SK-N-SH (cell line): ENCODE data around the gene ALDH16A1.

Source experiments
- FOXM1 ChIP-seq: IDR thresholded peaks from 2 replicates; pipeline ENCODE4 v1.4.0; 2012; ENCODE audit warnings: low read depth, mild to moderate bottlenecking
- POLR2AphosphoS5 ChIP-seq: IDR thresholded peaks from 2 replicates; pipeline ENCODE4 v1.6.1; 2012; ENCODE audit warnings: low read depth, low read length
- SMC3 ChIP-seq: IDR thresholded peaks from 2 replicates; pipeline ENCODE4 v1.6.1; 2012; ENCODE audit warnings: low read depth, low read length, improper control_type of control experiment
- ZBTB33 ChIP-seq: IDR thresholded peaks from 2 replicates; pipeline ENCODE4 v1.4.0; 2012; ENCODE audit warnings: low read depth, borderline replicate concordance
- TF ChIP-seq, protein P1 (sequence below): fragments of 200-600 bp; sonication (generic); IDR thresholded peaks from 2 replicates; pipeline ENCODE4 v1.6.1; 2017; ENCODE audit warnings: antibody characterized with exemption, mild to moderate bottlenecking, moderate library complexity
- TF ChIP-seq, protein P2 (sequence below): IDR thresholded peaks from 2 replicates; pipeline ENCODE4 v1.6.1; 2012; ENCODE audit warnings: mild to moderate bottlenecking, low read depth, low read length, moderate library complexity
- TF ChIP-seq, protein P3 (sequence below): IDR thresholded peaks from 2 replicates; pipeline ENCODE4 v1.4.0; 2012; ENCODE audit warnings: low read depth

GRCh38 chr19:49431330-49431749 is 21.7 kb upstream of the ALDH16A1 start:
- TF ChIP-seq, protein P1, sequence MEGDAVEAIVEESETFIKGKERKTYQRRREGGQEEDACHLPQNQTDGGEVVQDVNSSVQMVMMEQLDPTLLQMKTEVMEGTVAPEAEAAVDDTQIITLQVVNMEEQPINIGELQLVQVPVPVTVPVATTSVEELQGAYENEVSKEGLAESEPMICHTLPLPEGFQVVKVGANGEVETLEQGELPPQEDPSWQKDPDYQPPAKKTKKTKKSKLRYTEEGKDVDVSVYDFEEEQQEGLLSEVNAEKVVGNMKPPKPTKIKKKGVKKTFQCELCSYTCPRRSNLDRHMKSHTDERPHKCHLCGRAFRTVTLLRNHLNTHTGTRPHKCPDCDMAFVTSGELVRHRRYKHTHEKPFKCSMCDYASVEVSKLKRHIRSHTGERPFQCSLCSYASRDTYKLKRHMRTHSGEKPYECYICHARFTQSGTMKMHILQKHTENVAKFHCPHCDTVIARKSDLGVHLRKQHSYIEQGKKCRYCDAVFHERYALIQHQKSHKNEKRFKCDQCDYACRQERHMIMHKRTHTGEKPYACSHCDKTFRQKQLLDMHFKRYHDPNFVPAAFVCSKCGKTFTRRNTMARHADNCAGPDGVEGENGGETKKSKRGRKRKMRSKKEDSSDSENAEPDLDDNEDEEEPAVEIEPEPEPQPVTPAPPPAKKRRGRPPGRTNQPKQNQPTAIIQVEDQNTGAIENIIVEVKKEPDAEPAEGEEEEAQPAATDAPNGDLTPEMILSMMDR = no peak
- TF ChIP-seq ZBTB33 (no peak), FOXM1 (no peak), POLR2AphosphoS5 (no peak), SMC3 (no peak)
- TF ChIP-seq, protein P2, sequence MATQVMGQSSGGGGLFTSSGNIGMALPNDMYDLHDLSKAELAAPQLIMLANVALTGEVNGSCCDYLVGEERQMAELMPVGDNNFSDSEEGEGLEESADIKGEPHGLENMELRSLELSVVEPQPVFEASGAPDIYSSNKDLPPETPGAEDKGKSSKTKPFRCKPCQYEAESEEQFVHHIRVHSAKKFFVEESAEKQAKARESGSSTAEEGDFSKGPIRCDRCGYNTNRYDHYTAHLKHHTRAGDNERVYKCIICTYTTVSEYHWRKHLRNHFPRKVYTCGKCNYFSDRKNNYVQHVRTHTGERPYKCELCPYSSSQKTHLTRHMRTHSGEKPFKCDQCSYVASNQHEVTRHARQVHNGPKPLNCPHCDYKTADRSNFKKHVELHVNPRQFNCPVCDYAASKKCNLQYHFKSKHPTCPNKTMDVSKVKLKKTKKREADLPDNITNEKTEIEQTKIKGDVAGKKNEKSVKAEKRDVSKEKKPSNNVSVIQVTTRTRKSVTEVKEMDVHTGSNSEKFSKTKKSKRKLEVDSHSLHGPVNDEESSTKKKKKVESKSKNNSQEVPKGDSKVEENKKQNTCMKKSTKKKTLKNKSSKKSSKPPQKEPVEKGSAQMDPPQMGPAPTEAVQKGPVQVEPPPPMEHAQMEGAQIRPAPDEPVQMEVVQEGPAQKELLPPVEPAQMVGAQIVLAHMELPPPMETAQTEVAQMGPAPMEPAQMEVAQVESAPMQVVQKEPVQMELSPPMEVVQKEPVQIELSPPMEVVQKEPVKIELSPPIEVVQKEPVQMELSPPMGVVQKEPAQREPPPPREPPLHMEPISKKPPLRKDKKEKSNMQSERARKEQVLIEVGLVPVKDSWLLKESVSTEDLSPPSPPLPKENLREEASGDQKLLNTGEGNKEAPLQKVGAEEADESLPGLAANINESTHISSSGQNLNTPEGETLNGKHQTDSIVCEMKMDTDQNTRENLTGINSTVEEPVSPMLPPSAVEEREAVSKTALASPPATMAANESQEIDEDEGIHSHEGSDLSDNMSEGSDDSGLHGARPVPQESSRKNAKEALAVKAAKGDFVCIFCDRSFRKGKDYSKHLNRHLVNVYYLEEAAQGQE = no peak
- TF ChIP-seq, protein P3, sequence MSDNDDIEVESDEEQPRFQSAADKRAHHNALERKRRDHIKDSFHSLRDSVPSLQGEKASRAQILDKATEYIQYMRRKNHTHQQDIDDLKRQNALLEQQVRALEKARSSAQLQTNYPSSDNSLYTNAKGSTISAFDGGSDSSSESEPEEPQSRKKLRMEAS = no peak
